NOMO-1 treated with dmso at 0.1 percent for 144 hours (cell line): ENCODE data around the gene TPP1.

Experiments
- DNase-seq: peaks from one replicate; lab custom pipeline; 2025; ENCODE audit not compliant: unreplicated experiment; lab: John Stamatoyannopoulos, UW

TPP1 gene

DNA sequence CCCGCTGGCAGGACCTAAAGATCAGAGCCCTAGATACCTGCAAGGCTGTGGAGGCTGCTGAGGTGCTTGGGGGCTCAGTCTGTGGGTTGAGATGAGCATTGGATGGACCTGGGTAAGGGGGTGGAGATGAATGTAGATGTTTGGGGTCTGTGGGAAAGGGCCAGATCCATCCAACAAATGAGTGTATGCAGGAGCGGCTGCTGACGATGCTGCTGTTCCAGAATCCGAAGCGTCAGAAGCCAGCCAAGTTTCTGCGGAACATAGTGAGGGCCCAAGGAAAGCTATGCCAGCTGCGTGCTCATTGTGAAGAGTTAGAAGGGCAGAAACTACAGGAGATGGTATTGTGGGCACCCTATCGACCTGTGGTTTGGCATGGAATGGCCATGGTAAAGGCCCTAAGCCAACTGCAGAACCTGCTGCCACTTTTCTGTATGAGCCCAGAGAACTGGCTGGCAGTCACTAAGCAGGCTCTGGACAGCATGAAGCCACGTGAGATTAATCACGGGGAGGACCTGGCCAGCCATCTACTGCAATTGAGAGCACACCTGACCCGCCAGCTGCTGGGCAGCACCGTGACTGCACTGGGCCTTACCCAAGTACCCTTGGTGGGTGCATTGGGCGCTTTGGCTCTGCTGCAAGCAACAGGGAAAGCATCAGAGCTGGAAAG lies 52.4 kb downstream of the TPP1 start:
- DNase-seq, result no peak

DNA sequence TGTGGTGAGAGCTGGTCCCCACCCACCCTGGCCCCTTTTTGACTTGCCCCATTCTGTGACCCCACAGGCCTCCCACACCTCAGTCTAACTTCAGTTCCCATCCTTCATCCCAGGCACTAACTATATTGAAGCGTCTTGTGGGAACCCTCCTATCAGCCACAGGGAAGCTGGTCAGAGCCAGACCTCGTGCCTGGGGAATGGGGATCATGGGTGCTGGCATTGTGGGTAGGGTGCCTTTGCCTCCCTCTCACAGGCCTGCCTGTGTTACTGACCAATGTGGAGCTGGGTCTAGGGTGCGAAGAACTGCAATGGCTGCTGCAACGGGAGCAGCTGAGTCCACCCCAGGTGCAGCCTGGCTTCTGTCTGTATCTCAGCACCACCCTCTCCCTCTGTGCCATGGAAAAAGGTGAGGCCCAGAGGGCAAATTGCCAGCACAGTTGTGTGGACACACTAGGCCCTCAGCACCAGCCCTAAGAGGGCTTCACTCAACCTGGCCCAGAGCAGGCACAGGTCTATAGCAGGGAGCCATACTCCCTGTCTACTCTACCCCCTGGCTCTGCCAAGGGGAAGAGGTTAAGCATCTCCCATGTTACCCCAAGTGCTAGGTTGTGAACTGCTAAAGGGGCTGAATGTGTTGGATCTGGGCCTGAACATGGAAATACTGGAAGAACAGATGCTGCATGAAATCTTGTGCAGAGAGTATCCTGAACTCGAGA lies 53.1 kb downstream of the TPP1 start:
- DNase-seq, result no peak

DNA sequence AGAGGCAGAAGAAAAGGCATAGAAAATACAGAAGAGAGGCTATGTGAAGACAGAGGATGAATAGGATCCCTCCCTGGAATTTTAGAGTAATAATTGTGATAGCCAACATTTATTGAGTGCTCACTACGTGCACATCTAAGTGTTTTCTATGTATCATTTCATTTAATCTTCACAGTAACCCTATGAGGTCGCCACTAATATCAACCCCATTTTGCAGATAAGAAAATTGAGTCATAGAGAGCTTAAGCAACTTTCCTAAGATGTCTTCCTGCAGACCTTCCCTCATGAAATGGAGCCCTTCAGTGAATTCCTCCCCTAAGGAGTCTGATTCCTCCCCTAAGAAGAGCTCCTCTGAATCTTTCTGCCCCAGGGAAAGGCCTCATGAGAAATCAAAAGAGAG lies 53.9 kb downstream of the TPP1 start:
- no peak for DNase-seq

DNA sequence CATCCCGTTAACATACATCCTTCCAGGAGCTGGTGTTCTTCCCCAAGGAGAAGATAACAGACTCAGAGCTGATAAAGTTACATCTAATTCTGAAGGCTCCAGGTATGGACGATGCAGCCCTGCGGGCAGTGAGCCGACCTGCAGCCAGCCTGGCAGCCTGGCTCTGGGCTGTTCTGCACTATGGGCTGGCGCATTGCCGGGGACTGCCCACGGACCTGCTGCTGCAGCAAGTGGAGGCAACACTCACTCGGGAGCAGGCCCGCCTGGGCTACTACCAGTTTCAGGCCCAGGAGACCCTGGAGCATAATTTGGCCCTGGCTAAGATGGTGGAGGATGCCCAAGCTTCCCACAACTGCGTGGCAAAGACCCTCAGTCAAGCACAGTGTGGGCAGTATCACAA lies 55.6 kb downstream of the TPP1 start:
- DNase-seq, result no peak

DNA sequence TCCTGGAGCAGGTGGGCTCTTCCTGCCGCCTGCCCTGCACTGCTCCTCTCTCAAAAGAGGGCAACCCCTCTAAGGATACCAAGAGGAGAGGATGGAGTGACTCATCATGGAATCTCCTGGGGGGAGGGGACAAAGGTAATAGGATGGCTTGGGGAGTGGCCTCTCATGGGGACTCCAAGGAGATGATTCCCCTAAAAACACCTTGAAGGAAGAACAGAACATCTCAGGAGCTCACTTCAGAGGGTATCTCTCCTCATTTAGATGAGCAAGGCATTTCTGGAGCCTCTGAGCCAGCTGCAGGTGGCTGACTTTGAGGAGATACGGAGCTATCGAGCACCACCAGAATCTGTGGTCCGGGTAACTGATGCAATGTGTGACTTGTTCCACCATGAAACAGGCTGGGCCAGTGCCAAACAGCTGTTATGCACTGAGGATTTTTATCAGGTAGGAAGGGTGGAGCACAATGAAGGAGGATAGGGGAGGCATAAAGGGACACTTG lies 56.1 kb downstream of the TPP1 start:
- DNase-seq, result no peak
